Measurements from ENCODE around the gene KRTAP9-6. TPM values are rescaled to one million over a fixed set of nuclear protein-coding genes. Genes with fewer than 3 reads are reported as not detected.

KRTAP9-6 gene
- total RNA-seq, 1 experiment from 2014 or later, result not detected

Other genes with a start within 250 kb of the KRTAP9-6 start
- gene KRTAP1-5, start 238.2 kb upstream of the KRTAP9-6 start, total RNA-seq (2014; rRNA removed; shearing (Covaris generic)), result 0.45 and 2.5 TPM in 2 replicates
- gene KRTAP1-4, start 235.2 kb upstream of the KRTAP9-6 start, total RNA-seq (2014; rRNA removed; shearing (Covaris generic)), result not detected in 2 replicates
- not detected in 2 replicates for gene KRTAP1-3, start 230.5 kb upstream of the KRTAP9-6 start, total RNA-seq (2014; rRNA removed; shearing (Covaris generic))
- not detected in 2 replicates for gene KRTAP1-1, start 223.9 kb upstream of the KRTAP9-6 start, total RNA-seq (2014; rRNA removed; shearing (Covaris generic))
- gene KRTAP2-1, start 218.1 kb upstream of the KRTAP9-6 start, total RNA-seq (2014; rRNA removed; shearing (Covaris generic)), result not detected in 2 replicates
- gene KRTAP2-2, start 210.1 kb upstream of the KRTAP9-6 start, total RNA-seq (2014; rRNA removed; shearing (Covaris generic)), result not detected in 2 replicates
- not detected in 2 replicates for gene KRTAP2-3, start 205.3 kb upstream of the KRTAP9-6 start, total RNA-seq (2014; rRNA removed; shearing (Covaris generic))
- gene KRTAP2-4, start 199.5 kb upstream of the KRTAP9-6 start, total RNA-seq (2014; rRNA removed; shearing (Covaris generic)), result not detected in 2 replicates
- gene KRTAP4-7, start 181.2 kb upstream of the KRTAP9-6 start, total RNA-seq (2014; rRNA removed; shearing (Covaris generic)), result not detected in 2 replicates
- not detected in 2 replicates for gene KRTAP4-8, start 167.2 kb upstream of the KRTAP9-6 start, total RNA-seq (2014; rRNA removed; shearing (Covaris generic))
- gene KRTAP4-16, start 163.2 kb upstream of the KRTAP9-6 start, total RNA-seq (2014; rRNA removed; shearing (Covaris generic)), result not detected in 2 replicates
- not detected in 2 replicates for gene KRTAP4-9, start 160.0 kb upstream of the KRTAP9-6 start, total RNA-seq (2014; rRNA removed; shearing (Covaris generic))
- gene KRTAP4-11, start 147.0 kb upstream of the KRTAP9-6 start, total RNA-seq (2014; rRNA removed; shearing (Covaris generic)), result not detected in 2 replicates
- gene KRTAP4-12, start 141.2 kb upstream of the KRTAP9-6 start, total RNA-seq (2014; rRNA removed; shearing (Covaris generic)), result not detected in 2 replicates
- not detected in 2 replicates for gene KRTAP4-6, start 124.8 kb upstream of the KRTAP9-6 start, total RNA-seq (2014; rRNA removed; shearing (Covaris generic))
- gene KRTAP4-5, start 115.6 kb upstream of the KRTAP9-6 start, total RNA-seq (2014; rRNA removed; shearing (Covaris generic)), result not detected in 2 replicates
- not detected in 2 replicates for gene KRTAP4-4, start 104.6 kb upstream of the KRTAP9-6 start, total RNA-seq (2014; rRNA removed; shearing (Covaris generic))
- gene KRTAP4-3, start 97.2 kb upstream of the KRTAP9-6 start, total RNA-seq (2014; rRNA removed; shearing (Covaris generic)), result not detected in 2 replicates
- gene KRTAP4-2, start 87.2 kb upstream of the KRTAP9-6 start, total RNA-seq (2014; rRNA removed; shearing (Covaris generic)), result not detected in 2 replicates
- not detected in 2 replicates for gene KRTAP4-1, start 80.5 kb upstream of the KRTAP9-6 start, total RNA-seq (2014; rRNA removed; shearing (Covaris generic))
- not detected in 2 replicates for gene KRTAP9-1, start 75.5 kb upstream of the KRTAP9-6 start, total RNA-seq (2014; rRNA removed; shearing (Covaris generic))
- not detected in 2 replicates for gene KRTAP9-2, start 38.7 kb upstream of the KRTAP9-6 start, total RNA-seq (2014; rRNA removed; shearing (Covaris generic))
- not detected in 2 replicates for gene KRTAP9-3, start 32.9 kb upstream of the KRTAP9-6 start, total RNA-seq (2014; rRNA removed; shearing (Covaris generic))
- gene KRTAP9-8, start 27.4 kb upstream of the KRTAP9-6 start, total RNA-seq (2014; rRNA removed; shearing (Covaris generic)), result not detected in 2 replicates
- not detected in 2 replicates for gene KRTAP9-4, start 15.7 kb upstream of the KRTAP9-6 start, total RNA-seq (2014; rRNA removed; shearing (Covaris generic))
- not detected in 2 replicates for gene KRTAP9-9, start 10.0 kb upstream of the KRTAP9-6 start, total RNA-seq (2014; rRNA removed; shearing (Covaris generic))
- not detected in 2 replicates for gene KRTAP9-7, start 10.3 kb downstream of the KRTAP9-6 start, total RNA-seq (2014; rRNA removed; shearing (Covaris generic))
- not detected in 2 replicates for gene KRTAP29-1, start 37.5 kb downstream of the KRTAP9-6 start, total RNA-seq (2014; rRNA removed; shearing (Covaris generic))
- gene KRTAP16-1, start 43.9 kb downstream of the KRTAP9-6 start, total RNA-seq (2014; rRNA removed; shearing (Covaris generic)), result not detected in 2 replicates
- not detected in 2 replicates for gene KRTAP17-1, start 50.3 kb downstream of the KRTAP9-6 start, total RNA-seq (2014; rRNA removed; shearing (Covaris generic))
- gene KRT33A, start 85.5 kb downstream of the KRTAP9-6 start, total RNA-seq (2014; rRNA removed; shearing (Covaris generic)), result not detected in 2 replicates
- 0.21 and 0.72 TPM in 2 replicates for gene KRT33B, start 104.4 kb downstream of the KRTAP9-6 start, total RNA-seq (2014; rRNA removed; shearing (Covaris generic))
- 0.84 and 1.6 TPM in 2 replicates for gene KRT34, start 116.9 kb downstream of the KRTAP9-6 start, total RNA-seq (2014; rRNA removed; shearing (Covaris generic))
- gene KRT31, start 132.2 kb downstream of the KRTAP9-6 start, total RNA-seq (2014; rRNA removed; shearing (Covaris generic)), result not detected in 2 replicates
- not detected in 2 replicates for gene KRT37, start 159.2 kb downstream of the KRTAP9-6 start, total RNA-seq (2014; rRNA removed; shearing (Covaris generic))
- gene KRT38, start 175.6 kb downstream of the KRTAP9-6 start, total RNA-seq (2014; rRNA removed; shearing (Covaris generic)), result not detected in 2 replicates
- not detected in 2 replicates for gene KRT32, start 202.0 kb downstream of the KRTAP9-6 start, total RNA-seq (2014; rRNA removed; shearing (Covaris generic))
- gene KRT35, start 215.8 kb downstream of the KRTAP9-6 start, total RNA-seq (2014; rRNA removed; shearing (Covaris generic)), result not detected in 2 replicates
- not detected in 2 replicates for gene KRT36, start 224.5 kb downstream of the KRTAP9-6 start, total RNA-seq (2014; rRNA removed; shearing (Covaris generic))
- not detected in 2 replicates for gene KRT13, start 240.2 kb downstream of the KRTAP9-6 start, total RNA-seq (2014; rRNA removed; shearing (Covaris generic))

Data from SJSA1 (cell line).